ENCODE data around the gene LMX1A.

Gene LMX1A

GRCh38 chr1:165365341-165365740, 8.8 kb upstream of the LMX1A start:
- DNase-seq, result peak; percentile 55

GRCh38 chr1:165364568-165365133, 8.1 kb upstream of the LMX1A start:
- DNase-seq, result peak; percentile 51

GRCh38 chr1:165356876-165357275, 361 bp upstream of the LMX1A start:
- peak; percentile 62 for DNase-seq

GRCh38 chr1:165355139-165355976, 1.2 kb downstream of the LMX1A start:
- DNase-seq, result no peak

GRCh38 chr1:165354739-165355138, 1.8 kb downstream of the LMX1A start:
- DNase-seq, result no peak

GRCh38 chr1:165353731-165354671, 2.5 kb downstream of the LMX1A start:
- DNase-seq, result peak; percentile 74

- peak; percentile 63 for DNase-seq
Measured at GRCh38 chr1:165352442-165353293, 3.8 kb downstream of the LMX1A start.

GRCh38 chr1:165351863-165352441, 4.6 kb downstream of the LMX1A start:
- peak; percentile 45 for DNase-seq

GRCh38 chr1:165350840-165351239, 5.7 kb downstream of the LMX1A start:
- peak; percentile 55 for DNase-seq

GRCh38 chr1:165345502-165345901, 11.0 kb downstream of the LMX1A start:
- DNase-seq, result no peak

GRCh38 chr1:165344736-165345135, 11.8 kb downstream of the LMX1A start:
- no peak for DNase-seq

- DNase-seq, result no peak
Measured at GRCh38 chr1:165344198-165344597, 12.3 kb downstream of the LMX1A start.

GRCh38 chr1:165342587-165342986, 13.9 kb downstream of the LMX1A start:
- DNase-seq, result no peak

GRCh38 chr1:165342168-165342567, 14.3 kb downstream of the LMX1A start:
- DNase-seq, result no peak

GRCh38 chr1:165339164-165339563, 17.4 kb downstream of the LMX1A start:
- DNase-seq, result no peak

GRCh38 chr1:165330483-165330882, 26.0 kb downstream of the LMX1A start:
- no peak for DNase-seq

- no peak for DNase-seq
Measured at GRCh38 chr1:165329104-165329503, 27.4 kb downstream of the LMX1A start.

- no peak for DNase-seq
Measured at GRCh38 chr1:165328136-165328535, 28.4 kb downstream of the LMX1A start.

- DNase-seq, result no peak
Measured at GRCh38 chr1:165327538-165327937, 29.0 kb downstream of the LMX1A start.

GRCh38 chr1:165325460-165326203, 30.9 kb downstream of the LMX1A start:
- no peak for DNase-seq

- DNase-seq, result no peak
Measured at GRCh38 chr1:165324050-165324449, 32.5 kb downstream of the LMX1A start.
